Osteoblast (primary cell): ENCODE measurements around the gene PHYKPL. TPM values are rescaled to one million over a fixed set of nuclear protein-coding genes. Genes with fewer than 3 reads are reported as not detected.
A peak's percentile ranks its signal among the peaks of the same experiment; 100 is the strongest.

Experiments
- DNase-seq: peaks from one replicate; pipeline ENCODE4 v3.0.0; 2011; ENCODE audit warnings: low spot score, mixed read lengths; ENCODE audit not compliant: insufficient read length; ENCODE audit errors: missing footprints
- H2AFZ ChIP-seq: 2 replicates; pipeline ENCODE4 v1.6.0; 2011; ENCODE audit warnings: mild to moderate bottlenecking, low read length
- H3K27ac ChIP-seq: 2 replicates; pipeline ENCODE4 v1.5.1; 2011; ENCODE audit warnings: mild to moderate bottlenecking, low read depth, low read length, moderate library complexity
- H3K27me3 ChIP-seq: 2 replicates; pipeline ENCODE4 v1.6.0; 2012; ENCODE audit warnings: mild to moderate bottlenecking, control low read depth, inconsistent platforms, low read length, moderate library complexity; ENCODE audit not compliant: insufficient read depth
- H3K36me3 ChIP-seq: 2 replicates; pipeline ENCODE4 v1.5.1; 2011; ENCODE audit warnings: mild to moderate bottlenecking, low read length, control low read depth, moderate library complexity; ENCODE audit not compliant: insufficient read depth
- H3K4me1 ChIP-seq: 2 replicates; pipeline ENCODE4 v1.5.1; 2011; ENCODE audit warnings: mild to moderate bottlenecking, low read length, control low read depth, moderate library complexity; ENCODE audit not compliant: insufficient read depth
- H3K4me2 ChIP-seq: 2 replicates; pipeline ENCODE4 v1.6.0; 2011; ENCODE audit warnings: mild to moderate bottlenecking, low read length; ENCODE audit not compliant: insufficient read depth
- H3K4me3 ChIP-seq: fragments of 200-600 bp; sonication (generic); 3 replicates; pipeline ENCODE4 v1.5.1; 2012; ENCODE audit warnings: mild to moderate bottlenecking, low read length, inconsistent platforms; ENCODE audit not compliant: insufficient read depth
- H3K79me2 ChIP-seq: 2 replicates; pipeline ENCODE4 v1.6.0; 2012; ENCODE audit warnings: mild to moderate bottlenecking, low read length, control low read depth, inconsistent platforms; ENCODE audit not compliant: insufficient read depth
- H3K9me3 ChIP-seq: 2 replicates; pipeline ENCODE4 v1.5.1; 2011; ENCODE audit warnings: low read depth, low read length, control low read depth
- H4K20me1 ChIP-seq: 2 replicates; pipeline ENCODE4 v1.6.0; 2012; ENCODE audit warnings: mild to moderate bottlenecking, low read length, control low read depth; ENCODE audit not compliant: insufficient read depth
- total RNA-seq: library from RNA; depleted of rRNA; stranded (reverse); fragments of >200 nt; gene quantifications from 2 replicates; pipeline ENCODE4 v1.2.3, GENCODE V29; 2012
- TF ChIP-seq, protein P1 (sequence below): IDR thresholded peaks from 2 replicates; pipeline ENCODE4 v1.5.1; 2011; ENCODE audit warnings: mild to moderate bottlenecking, low read depth, low read length, moderate library complexity; ENCODE audit errors: extremely low read depth

Gene PHYKPL
- total RNA-seq, 1 donor = 35.1 TPM

DNA sequence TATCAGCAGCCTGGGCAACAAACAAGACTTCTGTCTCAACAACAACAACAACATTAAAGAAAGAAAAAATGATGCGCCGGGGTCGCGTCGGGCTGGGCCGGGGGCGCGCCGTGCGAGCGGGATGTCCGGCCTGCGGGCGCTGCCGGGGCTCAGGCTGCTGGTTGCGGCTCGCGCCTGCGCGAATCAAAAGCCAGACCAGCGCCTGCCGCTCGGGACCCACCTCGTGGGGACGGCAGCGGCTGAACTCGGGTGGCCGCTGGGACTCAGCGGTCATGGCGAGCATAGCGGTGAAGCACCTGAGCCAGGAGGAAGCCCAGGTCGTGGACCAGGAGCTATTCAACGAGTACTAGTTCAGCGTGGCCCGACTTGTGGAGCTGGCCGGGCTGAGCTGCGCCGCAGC, 67.0 kb downstream of the PHYKPL start:
- H3K27me3 ChIP-seq = peaks cover 48% of the 10 kb centered on the region
- no peaks in the 10 kb centered on the region for H3K79me2 ChIP-seq
- no peak overlapping the region for H3K4me2 ChIP-seq
- H3K4me1 ChIP-seq = no peaks in the 10 kb centered on the region
- TF ChIP-seq, protein P1, sequence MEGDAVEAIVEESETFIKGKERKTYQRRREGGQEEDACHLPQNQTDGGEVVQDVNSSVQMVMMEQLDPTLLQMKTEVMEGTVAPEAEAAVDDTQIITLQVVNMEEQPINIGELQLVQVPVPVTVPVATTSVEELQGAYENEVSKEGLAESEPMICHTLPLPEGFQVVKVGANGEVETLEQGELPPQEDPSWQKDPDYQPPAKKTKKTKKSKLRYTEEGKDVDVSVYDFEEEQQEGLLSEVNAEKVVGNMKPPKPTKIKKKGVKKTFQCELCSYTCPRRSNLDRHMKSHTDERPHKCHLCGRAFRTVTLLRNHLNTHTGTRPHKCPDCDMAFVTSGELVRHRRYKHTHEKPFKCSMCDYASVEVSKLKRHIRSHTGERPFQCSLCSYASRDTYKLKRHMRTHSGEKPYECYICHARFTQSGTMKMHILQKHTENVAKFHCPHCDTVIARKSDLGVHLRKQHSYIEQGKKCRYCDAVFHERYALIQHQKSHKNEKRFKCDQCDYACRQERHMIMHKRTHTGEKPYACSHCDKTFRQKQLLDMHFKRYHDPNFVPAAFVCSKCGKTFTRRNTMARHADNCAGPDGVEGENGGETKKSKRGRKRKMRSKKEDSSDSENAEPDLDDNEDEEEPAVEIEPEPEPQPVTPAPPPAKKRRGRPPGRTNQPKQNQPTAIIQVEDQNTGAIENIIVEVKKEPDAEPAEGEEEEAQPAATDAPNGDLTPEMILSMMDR = no peak
- no peaks in the 10 kb centered on the region for H4K20me1 ChIP-seq
- no peak overlapping the region for H3K27ac ChIP-seq
- no peak for DNase-seq
- no peaks in the 10 kb centered on the region for H3K36me3 ChIP-seq
- no peak overlapping the region for H2AFZ ChIP-seq
- no peak overlapping the region for H3K4me3 ChIP-seq
- H3K9me3 ChIP-seq = no peaks in the 10 kb centered on the region

DNA sequence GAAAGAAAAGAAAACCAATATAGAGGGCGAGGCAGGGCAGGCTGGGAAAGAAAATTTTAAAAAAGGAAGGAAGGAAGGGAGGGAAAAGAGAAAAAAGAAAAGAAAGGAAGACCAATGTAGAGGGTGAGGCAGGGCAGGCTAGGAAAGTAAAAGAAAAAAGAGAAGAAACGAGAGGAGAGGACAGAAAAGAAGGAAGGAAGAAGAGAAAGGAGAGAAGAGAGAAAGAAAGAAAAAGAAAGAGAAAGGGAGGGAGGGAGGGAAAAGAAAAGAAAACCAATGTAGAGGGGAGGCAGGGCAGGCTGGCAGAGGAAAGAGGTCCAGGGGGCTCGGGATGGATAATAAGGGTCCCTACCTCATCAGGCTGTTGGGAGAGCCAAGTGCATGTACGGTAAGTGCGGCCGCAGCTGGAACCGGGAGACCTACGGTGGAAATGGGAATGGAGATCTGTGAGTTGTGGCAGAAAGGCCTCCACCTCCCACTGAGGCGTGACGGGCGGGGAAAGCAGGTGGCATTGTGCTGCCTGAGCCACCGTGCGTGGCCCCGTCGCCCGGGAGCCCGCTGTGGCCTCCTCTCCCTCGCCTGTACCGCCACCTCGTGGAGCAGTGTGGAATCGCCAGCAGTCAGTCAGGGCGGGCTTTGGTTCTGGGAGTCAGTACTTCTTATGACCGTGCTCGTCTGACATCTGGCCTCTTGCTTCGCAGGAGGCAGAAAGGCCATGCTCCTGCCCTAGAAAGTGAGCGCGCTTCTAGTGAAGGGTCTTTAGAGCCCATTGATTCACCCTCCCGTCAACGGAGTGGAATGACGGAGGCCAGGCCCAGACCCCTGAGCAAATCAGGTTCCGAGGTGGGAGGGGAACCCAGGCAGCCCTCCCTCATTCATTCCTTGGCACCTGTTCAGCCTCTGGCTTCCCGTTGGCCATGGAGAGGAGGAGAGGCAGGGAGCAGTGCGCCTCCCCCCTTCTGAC, 68.5 kb downstream of the PHYKPL start:
- Histone ChIP-seq H3K27me3 (peaks cover 44% of the 10 kb centered on the region), H3K27ac (no peak overlapping the region), H3K9me3 (no peaks in the 10 kb centered on the region), H4K20me1 (no peaks in the 10 kb centered on the region), H3K79me2 (no peaks in the 10 kb centered on the region), H3K4me3 (no peak overlapping the region), H2AFZ (peak overlapping the region; percentile 59), H3K4me2 (peak overlapping the region; percentile 73), H3K4me1 (no peaks in the 10 kb centered on the region), H3K36me3 (no peaks in the 10 kb centered on the region)
- peak; percentile 98 for DNase-seq
- TF ChIP-seq, protein P1 = peak; percentile 90

DNA sequence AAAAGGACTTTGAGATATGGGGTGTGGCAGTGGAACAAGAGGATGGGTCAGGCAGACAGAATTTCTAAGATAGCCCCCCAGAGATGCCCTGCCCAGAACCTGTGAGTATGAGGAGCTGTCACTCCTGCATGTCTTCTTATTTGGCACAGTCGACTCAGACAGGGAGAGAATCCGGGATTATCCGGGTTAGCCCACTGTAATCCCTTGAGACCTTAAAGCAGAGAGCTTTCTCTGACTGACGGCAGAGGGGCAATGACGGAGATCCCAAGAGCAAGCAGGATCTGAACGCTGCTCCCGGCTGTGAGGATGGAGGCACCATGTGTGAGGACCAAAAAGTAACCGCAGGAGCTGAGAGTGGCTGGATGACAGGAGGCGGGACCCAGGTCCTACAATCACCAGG, 70.1 kb downstream of the PHYKPL start:
- TF ChIP-seq, protein P1 = no peak
- H3K4me1 ChIP-seq = no peaks in the 10 kb centered on the region
- H2AFZ ChIP-seq = no peak overlapping the region
- H3K4me2 ChIP-seq = no peak overlapping the region
- no peaks in the 10 kb centered on the region for H3K79me2 ChIP-seq
- no peak for DNase-seq
- H3K4me3 ChIP-seq = no peak overlapping the region
- H3K27me3 ChIP-seq = peaks cover 40% of the 10 kb centered on the region
- H3K9me3 ChIP-seq = no peaks in the 10 kb centered on the region
- H3K27ac ChIP-seq = no peak overlapping the region
- H4K20me1 ChIP-seq = no peaks in the 10 kb centered on the region
- no peaks in the 10 kb centered on the region for H3K36me3 ChIP-seq

DNA sequence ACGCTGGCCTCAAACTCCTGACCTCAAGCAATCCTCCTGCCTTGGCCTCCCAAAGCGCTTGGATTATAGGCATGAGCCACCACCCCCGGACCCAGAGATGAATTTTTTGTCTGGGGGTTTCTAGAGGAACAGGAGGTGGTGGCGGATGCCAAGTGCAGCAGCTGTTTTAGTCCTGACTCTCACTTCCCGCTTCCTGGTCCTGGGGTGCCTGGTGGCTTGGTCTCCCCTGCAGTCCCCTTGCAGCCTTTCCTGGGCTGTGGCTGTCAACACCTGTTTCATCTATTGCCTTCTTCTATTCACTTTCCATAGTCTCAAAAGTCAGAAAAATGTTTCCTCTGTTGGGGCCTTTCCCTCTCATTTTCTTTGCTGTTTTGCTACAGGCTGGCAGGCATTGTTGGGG, 72.4 kb downstream of the PHYKPL start:
- Histone ChIP-seq H2AFZ (no peak overlapping the region), H3K4me2 (no peak overlapping the region), H3K27me3 (peaks cover 24% of the 10 kb centered on the region), H3K79me2 (no peaks in the 10 kb centered on the region), H3K4me3 (no peak overlapping the region), H3K36me3 (no peaks in the 10 kb centered on the region), H3K27ac (no peak overlapping the region), H3K9me3 (no peaks in the 10 kb centered on the region), H3K4me1 (no peaks in the 10 kb centered on the region), H4K20me1 (no peaks in the 10 kb centered on the region)
- TF ChIP-seq, protein P1 = no peak
- DNase-seq = no peak
